Natural killer cell treated with Interleukin-12 subunit alpha and Interleukin-12 subunit beta and Interleukin-15 and Interleukin-18, amount 100 ng/mL, for 72 hours (primary cell): ENCODE measurements around the gene NLRC5. TPM values are rescaled to one million over a fixed set of nuclear protein-coding genes. Genes with fewer than 3 reads are reported as not detected.

Experiments used
- ATAC-seq, 2 donors: fragments of 150-1000 bp; cut with Tn5 transposase in 1 of 2; sonication (Bioruptor Pico), chemical (Tn5 transposase) in 1 of 2; 2 replicates each; pipeline ENCODE4 v1.10.0; 2021
- DNase-seq: peaks from one replicate; pipeline ENCODE4 v3.0.0; 2022; ENCODE audit warnings: low spot score
- H3K27ac Mint-ChIP-seq, 2 donors: 1 replicate in 1 of 2; 2 replicates in 1 of 2; pipeline ENCODE4 v1.8.0; 2022; ENCODE audit warnings: mixed read lengths in 2 of 2, mild to moderate bottlenecking in 1 of 2, moderate library complexity in 1 of 2
- H3K27me3 Mint-ChIP-seq, 2 donors: 1 replicate in 1 of 2; 2 replicates in 1 of 2; pipeline ENCODE4 v1.8.0; 2022; ENCODE audit warnings: mixed read lengths in 2 of 2
- H3K36me3 Mint-ChIP-seq: one replicate; pipeline ENCODE4 v1.8.0; 2022; ENCODE audit warnings: mixed read lengths
- H3K4me1 Mint-ChIP-seq, 2 donors: 1 replicate in 1 of 2; 2 replicates in 1 of 2; pipeline ENCODE4 v1.8.0; 2022; ENCODE audit warnings: low read depth in 2 of 2, mixed read lengths in 2 of 2, mild to moderate bottlenecking in 1 of 2
- H3K4me3 Mint-ChIP-seq: one replicate; pipeline ENCODE4 v1.8.0; 2022; ENCODE audit warnings: mixed read lengths
- H3K9me3 Mint-ChIP-seq: 2 replicates; pipeline ENCODE4 v1.8.0; 2022; ENCODE audit warnings: mixed read lengths
- total RNA-seq, 2 donors: library from RNA; stranded (reverse); gene quantifications; one replicate each; pipeline ENCODE4 v1.2.3, GENCODE V29; 2022

Gene NLRC5
- total RNA-seq, 2 donors from 2014 or later: 190 to 316 TPM

DNA sequence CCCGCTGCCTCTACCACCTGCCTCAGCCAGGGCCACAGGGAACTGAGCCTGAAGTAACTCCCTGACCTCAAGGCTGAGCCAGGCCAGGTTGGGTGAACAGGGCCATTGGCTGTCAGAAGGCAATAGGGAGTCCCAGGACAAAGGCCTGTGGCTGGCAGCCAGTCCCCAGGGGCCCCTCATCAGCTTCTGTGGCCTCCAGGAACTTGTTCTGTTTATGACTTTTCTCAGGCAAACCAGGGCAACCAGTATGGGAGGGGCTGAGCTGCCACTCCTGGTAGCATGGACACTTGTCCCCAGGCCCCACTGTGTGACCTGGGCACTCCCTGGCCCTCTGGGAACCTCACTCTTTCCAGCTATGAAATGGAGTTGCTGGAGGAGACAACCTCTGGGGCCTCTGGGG lies 143.1 kb downstream of the NLRC5 start:
- DNase-seq: no peak
- H3K36me3 Mint-ChIP-seq: no peaks in the 10 kb centered on the region
- H3K4me3 Mint-ChIP-seq: no peak overlapping the region
- H3K4me1 Mint-ChIP-seq: peaks cover 21 to 40% of the 10 kb centered on the region in 2 donors
- no peaks in the 10 kb centered on the region for H3K9me3 Mint-ChIP-seq
- peak overlapping the region in 1 of 2 donors; percentile 39 for H3K27ac Mint-ChIP-seq
- no peaks in the 10 kb centered on the region for H3K27me3 Mint-ChIP-seq
- no peak for ATAC-seq

DNA sequence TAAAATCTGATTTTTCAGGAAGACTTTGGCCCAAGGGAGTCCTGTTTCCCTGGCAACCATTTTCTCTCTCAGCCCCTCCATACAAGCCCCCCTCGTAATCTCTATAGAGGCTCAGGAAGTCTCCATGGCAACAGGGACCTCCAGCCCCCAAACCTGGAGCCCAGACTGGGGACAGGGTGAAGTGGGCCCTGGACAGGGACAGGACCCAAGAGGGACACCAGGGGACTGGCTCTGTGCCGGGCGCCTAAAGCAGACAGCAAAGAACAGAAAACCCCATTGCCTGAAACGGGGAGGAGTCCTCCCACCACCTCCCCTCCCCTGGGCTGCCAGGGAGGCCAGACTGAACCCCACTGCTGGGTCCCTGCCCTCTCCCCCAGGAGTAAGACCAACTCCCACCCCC lies 143.7 kb downstream of the NLRC5 start:
- DNase-seq (no peak), ATAC-seq (no peak)

More for the DNA sequence above, 143.7 kb downstream of the NLRC5 start:
- Mint-ChIP-seq H3K27me3 (no peaks in the 10 kb centered on the region), H3K4me3 (no peak overlapping the region), H3K27ac (no peak overlapping the region), H3K36me3 (no peaks in the 10 kb centered on the region), H3K4me1 (peaks cover 16 to 38% of the 10 kb centered on the region in 2 donors), H3K9me3 (no peaks in the 10 kb centered on the region)

Other genes starting within 250 kb of the NLRC5 start
- gene SLC12A3, start 124.3 kb upstream of the NLRC5 start, total RNA-seq: not detected
- gene HERPUD1, start 57.4 kb upstream of the NLRC5 start, total RNA-seq: 100 to 1,000 TPM; 127 to 141 TPM
- gene CETP, start 27.6 kb upstream of the NLRC5 start, total RNA-seq: not detected
- gene CPNE2, start 103.0 kb downstream of the NLRC5 start, total RNA-seq: under 1 TPM; 0.50 to 0.95 TPM
- gene PSME3IP1, start 196.5 kb downstream of the NLRC5 start, total RNA-seq: 100 to 1,000 TPM; 117 to 121 TPM
- gene RSPRY1, start 196.8 kb downstream of the NLRC5 start, total RNA-seq: 10 to 100 TPM; 36.4 to 43.6 TPM